Testis (tissue), 3 donors: Measurements from ENCODE around the gene PRKG2. TPM values are rescaled to one million over a fixed set of nuclear protein-coding genes. Genes with fewer than 3 reads are reported as not detected.

Source experiments
- DNase-seq: peaks from one replicate; pipeline ENCODE4 v3.0.0-alpha.2; 2019
- H3K27ac ChIP-seq, 2 donors: fragments of 200-600 bp; sonication (generic); one replicate each; pipeline ENCODE4 v1.5.1; 2019
- H3K27me3 ChIP-seq: fragments of 200-600 bp; sonication (generic); one replicate; pipeline ENCODE4 v1.5.1; 2019
- H3K36me3 ChIP-seq: fragments of 200-600 bp; sonication (generic); one replicate; pipeline ENCODE4 v1.5.1; 2017; ENCODE audit warnings: low read depth; ENCODE audit errors: missing control alignments
- H3K4me1 ChIP-seq: fragments of 200-600 bp; sonication (generic); one replicate; pipeline ENCODE4 v1.5.1; 2019
- H3K4me3 ChIP-seq, 2 donors: fragments of 200-600 bp; sonication (generic); one replicate each; pipeline ENCODE4 v1.5.1; 2017 to 2019
- H3K9me3 ChIP-seq: fragments of 200-600 bp; sonication (generic); one replicate; pipeline ENCODE4 v1.5.1; 2017
- POLR2A ChIP-seq: fragments of 450-650 bp; IDR thresholded peaks from one replicate; pipeline ENCODE4 v1.6.1; 2017; ENCODE audit warnings: antibody characterized with exemption, mild to moderate bottlenecking, moderate library complexity
- WGBS, 2 donors: methylation state at CpG; one replicate each; pipeline ENCODE4 v1.1.5; 2018; 5-methylcytosine and 5-hydroxymethylcytosine counted together
- intact Hi-C: fragments of 100-400 bp; cut with DNase I; formaldehyde crosslinking; loops from one replicate; pipeline ENCODE4 v1.15.1; 2023; ENCODE audit warnings: low total_unique reads
- polyA plus RNA-seq: library from polyadenylated mRNA; stranded (reverse); fragments of 350-450 nt; fragmentation: Illumina TruSeq; extraction: RNeasy Lipid Tissue Mini Kit (QIAGEN cat#74804); gene quantifications from one replicate; pipeline ENCODE4 v1.2.3, GENCODE V29; 2014; ENCODE audit warnings: low read depth, low replicate concordance; ENCODE audit not compliant: insufficient read depth
- total RNA-seq, 2 donors: library from RNA; depleted of rRNA; stranded (reverse); fragments of >200 nt; gene quantifications; one replicate each; pipeline ENCODE4 v1.2.3, GENCODE V29; 2016
- TF ChIP-seq, protein P1 (sequence below), 3 experiments: fragments of 450-650 bp in 2 of 3; fragments of 200-600 bp in 1 of 3; sonication (generic) in 1 of 3; IDR thresholded peaks; one replicate each; pipeline ENCODE4 v1.5.1; 2016 to 2019; ENCODE audit warnings: antibody characterized with exemption in 3 of 3, mild to moderate bottlenecking in 2 of 3, moderate library complexity in 1 of 3

Gene PRKG2
- total and polyA plus RNA-seq, 3 donors from 2014 or later, result 1.3 to 2.4 (median 1.7) TPM

DNA sequence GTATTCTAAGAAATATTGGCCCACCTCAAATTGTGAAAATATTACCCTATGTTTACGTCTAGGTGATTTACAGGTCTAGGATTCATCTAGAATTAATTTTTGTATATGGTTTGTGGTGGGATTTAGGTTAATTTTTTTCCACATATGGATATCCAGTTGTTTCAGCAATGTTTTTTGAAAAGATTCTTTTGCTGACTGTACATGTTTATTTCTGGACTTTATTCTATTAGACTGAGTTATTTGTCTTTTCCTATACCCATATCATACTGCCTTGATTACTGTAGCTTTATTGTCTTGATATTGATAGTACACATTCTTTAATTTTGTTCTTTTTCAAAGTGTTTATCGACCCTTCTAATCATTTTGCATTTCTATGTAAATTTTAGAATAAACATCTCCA, 83.5 kb downstream of the PRKG2 start:
- H3K9me3 ChIP-seq, result no peaks in the 10 kb centered on the region

DNA sequence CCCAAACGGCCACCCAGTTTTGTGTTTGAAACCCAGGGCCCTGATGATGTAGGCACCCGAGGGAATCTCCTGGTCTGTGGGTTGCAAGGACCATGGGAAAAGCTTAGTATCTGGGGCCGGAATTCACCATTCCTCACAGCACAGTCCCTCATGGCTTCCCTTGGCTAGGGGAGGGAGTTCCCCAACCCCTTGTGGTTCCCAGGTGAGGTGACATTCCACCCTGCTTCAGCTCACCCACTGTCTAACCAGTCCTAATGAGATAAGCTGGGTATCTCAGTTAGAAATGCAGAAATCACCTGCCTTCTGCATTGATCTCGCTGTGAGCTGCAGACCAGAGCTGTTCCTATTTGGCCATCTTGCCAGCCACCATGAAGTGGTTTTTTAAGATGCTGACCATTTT, 84.0 kb downstream of the PRKG2 start:
- no peak overlapping the region for H3K4me3 ChIP-seq
- no peaks in the 10 kb centered on the region for H3K27me3 ChIP-seq
- 89 to 91% methylated on average over 4 of the region's 4 CpGs for WGBS, 2 donors
- H3K36me3 ChIP-seq, result no peaks in the 10 kb centered on the region
- no peaks in the 10 kb centered on the region for H3K9me3 ChIP-seq
- TF ChIP-seq, protein P1, sequence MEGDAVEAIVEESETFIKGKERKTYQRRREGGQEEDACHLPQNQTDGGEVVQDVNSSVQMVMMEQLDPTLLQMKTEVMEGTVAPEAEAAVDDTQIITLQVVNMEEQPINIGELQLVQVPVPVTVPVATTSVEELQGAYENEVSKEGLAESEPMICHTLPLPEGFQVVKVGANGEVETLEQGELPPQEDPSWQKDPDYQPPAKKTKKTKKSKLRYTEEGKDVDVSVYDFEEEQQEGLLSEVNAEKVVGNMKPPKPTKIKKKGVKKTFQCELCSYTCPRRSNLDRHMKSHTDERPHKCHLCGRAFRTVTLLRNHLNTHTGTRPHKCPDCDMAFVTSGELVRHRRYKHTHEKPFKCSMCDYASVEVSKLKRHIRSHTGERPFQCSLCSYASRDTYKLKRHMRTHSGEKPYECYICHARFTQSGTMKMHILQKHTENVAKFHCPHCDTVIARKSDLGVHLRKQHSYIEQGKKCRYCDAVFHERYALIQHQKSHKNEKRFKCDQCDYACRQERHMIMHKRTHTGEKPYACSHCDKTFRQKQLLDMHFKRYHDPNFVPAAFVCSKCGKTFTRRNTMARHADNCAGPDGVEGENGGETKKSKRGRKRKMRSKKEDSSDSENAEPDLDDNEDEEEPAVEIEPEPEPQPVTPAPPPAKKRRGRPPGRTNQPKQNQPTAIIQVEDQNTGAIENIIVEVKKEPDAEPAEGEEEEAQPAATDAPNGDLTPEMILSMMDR (IDR thresholded peaks at IDR 0.05), result no peak
- no peak for TF ChIP-seq POLR2A
- no peaks in the 10 kb centered on the region for H3K4me1 ChIP-seq
- H3K27ac ChIP-seq, result no peak overlapping the region
- intact Hi-C loops, result no loop called here
- no peak for DNase-seq

More for the DNA sequence above, 83.5 kb downstream of the PRKG2 start:
- Histone ChIP-seq H3K27ac (no peak overlapping the region), H3K4me1 (no peaks in the 10 kb centered on the region), H3K36me3 (no peaks in the 10 kb centered on the region), H3K4me3 (no peak overlapping the region), H3K27me3 (no peaks in the 10 kb centered on the region)
- intact Hi-C loops, result no loop called here
- TF ChIP-seq POLR2A, result no peak
- TF ChIP-seq, protein P1 (IDR thresholded peaks at IDR 0.05), result no peak
- no peak for DNase-seq
- 65 to 90% methylated on average over 2 of the region's 2 CpGs for WGBS, 2 donors

DNA sequence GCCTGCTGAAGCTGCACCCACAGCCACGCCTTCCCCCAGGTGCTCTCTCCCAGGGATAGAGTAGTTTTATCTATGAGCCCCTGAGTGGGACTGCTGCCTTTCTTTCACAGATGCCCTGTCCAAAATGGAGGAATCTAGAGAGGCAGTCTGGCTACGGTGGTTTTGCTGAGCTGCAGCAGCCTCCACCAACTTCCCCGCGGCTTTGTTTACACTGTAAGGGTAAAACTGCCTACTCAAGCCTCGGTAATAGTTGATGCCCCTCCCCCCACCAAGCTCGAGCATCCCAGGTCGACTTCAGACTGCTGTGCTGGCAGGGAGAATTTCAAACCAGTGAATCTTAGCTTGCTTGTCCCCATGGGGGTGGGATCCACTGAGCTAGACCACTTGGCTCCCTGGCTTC, 84.5 kb downstream of the PRKG2 start:
- no peak for DNase-seq
- TF ChIP-seq POLR2A, result no peak
- TF ChIP-seq, protein P1 (IDR thresholded peaks at IDR 0.05), result no peak
- H3K4me3 ChIP-seq, result no peak overlapping the region
- no peaks in the 10 kb centered on the region for H3K4me1 ChIP-seq
- 72 to 86% methylated on average over 4 to 7 of the region's 7 CpGs for WGBS, 2 donors
- H3K27me3 ChIP-seq, result no peaks in the 10 kb centered on the region
- no peaks in the 10 kb centered on the region for H3K36me3 ChIP-seq
- intact Hi-C loops, result no loop called here
- no peaks in the 10 kb centered on the region for H3K9me3 ChIP-seq
- no peak overlapping the region for H3K27ac ChIP-seq

DNA sequence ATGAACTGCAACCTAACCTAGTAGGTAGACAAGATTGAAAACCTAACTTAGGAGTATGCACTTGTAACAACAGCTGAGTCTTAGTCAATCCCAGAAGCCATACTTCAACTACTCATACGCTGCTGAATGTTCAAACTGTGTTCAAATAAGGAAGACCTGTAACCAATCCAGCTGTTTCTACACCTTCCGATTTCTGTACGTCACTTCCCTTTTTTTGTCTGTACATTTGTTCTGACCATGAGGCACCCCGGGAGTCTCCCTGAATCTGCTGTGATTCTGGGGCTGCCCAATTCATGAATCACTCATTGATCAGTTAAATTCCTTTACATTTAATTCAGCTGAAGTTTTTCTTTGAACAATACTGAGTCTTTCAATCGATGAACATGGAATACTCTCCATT, 95.0 kb downstream of the PRKG2 start:
- no peak overlapping the region for H3K4me3 ChIP-seq
- H3K4me1 ChIP-seq, result no peaks in the 10 kb centered on the region
- no peaks in the 10 kb centered on the region for H3K36me3 ChIP-seq
- intact Hi-C loops, result no loop called here
- H3K27ac ChIP-seq, result no peak overlapping the region
- H3K9me3 ChIP-seq, result no peaks in the 10 kb centered on the region
- H3K27me3 ChIP-seq, result no peaks in the 10 kb centered on the region
- 81 to 96% methylated on average over 5 of the region's 5 CpGs for WGBS, 2 donors
- DNase-seq, result no peak
- no peak for TF ChIP-seq POLR2A
- TF ChIP-seq, protein P1 (IDR thresholded peaks at IDR 0.05), result no peak

DNA sequence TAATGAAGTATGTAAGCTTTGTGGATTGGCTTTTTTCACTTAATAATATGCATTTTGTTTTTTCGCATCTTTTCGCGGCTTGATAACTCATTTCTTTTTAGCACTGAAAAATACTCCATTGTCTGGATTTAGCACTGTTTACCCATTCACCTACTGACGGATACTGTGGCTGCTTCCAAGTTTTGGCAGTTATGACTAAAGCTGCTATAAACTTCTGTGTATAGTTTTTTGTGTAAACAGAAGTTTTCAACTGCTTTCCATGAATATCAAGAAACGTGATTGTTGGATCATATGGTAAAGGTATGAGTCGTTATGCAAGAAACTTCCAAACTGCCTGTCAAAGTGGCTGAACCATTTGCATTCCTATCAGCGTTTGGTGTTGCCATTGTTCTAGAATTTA, 96.9 kb downstream of the PRKG2 start:
- Histone ChIP-seq H3K27ac (no peak overlapping the region), H3K27me3 (no peaks in the 10 kb centered on the region), H3K9me3 (no peaks in the 10 kb centered on the region), H3K36me3 (no peaks in the 10 kb centered on the region), H3K4me3 (no peak overlapping the region), H3K4me1 (no peaks in the 10 kb centered on the region)
- intact Hi-C loops, result no loop called here
- WGBS, 2 donors, result 88% methylated on average over 7 of the region's 7 CpGs
- DNase-seq, result no peak
- no peak for TF ChIP-seq POLR2A
- TF ChIP-seq, protein P1 (IDR thresholded peaks at IDR 0.05), result no peak
